Muscle layer of colon (tissue), 2 donors: Measurements from ENCODE around the gene RYR2.
"Not testable (repeated sequence)": the region's sequence is repeated elsewhere in the genome, so short reads cannot be mapped to it uniquely, and the experiment has no call there.

Experiments
- H3K27ac ChIP-seq: one replicate; pipeline ENCODE4 v1.7.0; 2013; ENCODE audit warnings: low read depth, mild to moderate bottlenecking, low read length, moderate library complexity
- H3K27me3 ChIP-seq, 2 donors: one replicate each; pipeline ENCODE4 v1.7.0; 2013; ENCODE audit warnings: low read length in 2 of 2, mild to moderate bottlenecking in 2 of 2; ENCODE audit not compliant: insufficient read depth in 2 of 2, control insufficient read depth in 1 of 2
- H3K36me3 ChIP-seq: one replicate; pipeline ENCODE4 v1.7.0; 2013; ENCODE audit warnings: mild to moderate bottlenecking, low read length; ENCODE audit not compliant: insufficient read depth
- H3K4me1 ChIP-seq: one replicate; pipeline ENCODE4 v1.7.0; 2013; ENCODE audit warnings: mild to moderate bottlenecking, low read length; ENCODE audit not compliant: insufficient read depth
- H3K4me3 ChIP-seq, 2 donors: one replicate each; pipeline ENCODE4 v1.7.0; 2013; ENCODE audit warnings: low read length in 2 of 2, low read depth in 1 of 2, mild to moderate bottlenecking in 1 of 2, moderate library complexity in 1 of 2
- H3K9ac ChIP-seq: one replicate; pipeline ENCODE4 v1.7.0; 2013; ENCODE audit warnings: low read length
- H3K9me3 ChIP-seq: one replicate; pipeline ENCODE4 v1.7.0; 2013; ENCODE audit warnings: mild to moderate bottlenecking, low read length
- donor health status: abdominal sarcoma.
- donor health status: Adenocarcinoma of cecum.

RYR2 gene

DNA sequence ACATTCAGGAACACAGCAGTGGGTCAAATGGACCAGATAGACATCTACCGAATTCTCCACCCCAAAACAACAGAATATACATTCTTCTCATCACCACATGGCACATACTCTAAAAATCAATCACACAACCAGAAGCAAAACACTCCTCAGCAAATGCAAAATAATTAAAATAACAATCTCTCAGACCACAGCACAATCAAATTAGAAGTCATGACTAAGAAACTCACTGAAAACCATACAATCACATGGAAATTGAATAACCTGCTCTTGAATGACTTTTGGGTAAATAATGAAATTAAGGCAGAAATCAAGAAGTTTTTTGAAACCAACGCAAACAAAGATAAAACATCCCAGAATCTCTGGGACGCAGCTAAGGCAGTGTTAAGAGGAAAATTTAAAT lies 799.5 kb downstream of the RYR2 start:
- no peak overlapping the region for H3K9ac ChIP-seq
- H3K4me1 ChIP-seq, result no peaks in the 10 kb centered on the region
- no peak overlapping the region for H3K4me3 ChIP-seq
- no peak overlapping the region for H3K27ac ChIP-seq
- H3K27me3 ChIP-seq, result no peaks in the 10 kb centered on the region
- no peaks in the 10 kb centered on the region for H3K36me3 ChIP-seq
- H3K9me3 ChIP-seq, result no peaks in the 10 kb centered on the region

DNA sequence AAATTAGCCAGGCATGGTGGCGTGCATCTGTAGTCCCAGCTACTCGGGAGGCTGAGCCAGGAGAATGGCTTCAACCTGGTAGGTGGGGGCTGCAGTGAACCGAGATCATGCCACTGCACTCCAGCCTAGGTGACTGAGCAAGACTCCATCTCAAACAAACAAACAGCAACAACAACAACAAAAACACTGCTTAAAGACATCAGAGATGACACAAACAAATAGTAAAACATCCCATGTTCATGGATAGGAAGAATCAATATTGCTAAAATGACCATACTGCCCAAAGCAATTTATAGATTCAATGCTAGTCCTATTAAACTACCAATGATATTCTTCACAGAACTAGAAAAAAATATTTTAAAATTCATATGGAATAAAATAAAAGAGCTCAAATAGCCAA lies 801.5 kb downstream of the RYR2 start:
- H3K9ac ChIP-seq, H3K4me1 ChIP-seq, H3K4me3 ChIP-seq, H3K27ac ChIP-seq, H3K27me3 ChIP-seq, H3K36me3 ChIP-seq, H3K9me3 ChIP-seq: not testable (repeated sequence)

DNA sequence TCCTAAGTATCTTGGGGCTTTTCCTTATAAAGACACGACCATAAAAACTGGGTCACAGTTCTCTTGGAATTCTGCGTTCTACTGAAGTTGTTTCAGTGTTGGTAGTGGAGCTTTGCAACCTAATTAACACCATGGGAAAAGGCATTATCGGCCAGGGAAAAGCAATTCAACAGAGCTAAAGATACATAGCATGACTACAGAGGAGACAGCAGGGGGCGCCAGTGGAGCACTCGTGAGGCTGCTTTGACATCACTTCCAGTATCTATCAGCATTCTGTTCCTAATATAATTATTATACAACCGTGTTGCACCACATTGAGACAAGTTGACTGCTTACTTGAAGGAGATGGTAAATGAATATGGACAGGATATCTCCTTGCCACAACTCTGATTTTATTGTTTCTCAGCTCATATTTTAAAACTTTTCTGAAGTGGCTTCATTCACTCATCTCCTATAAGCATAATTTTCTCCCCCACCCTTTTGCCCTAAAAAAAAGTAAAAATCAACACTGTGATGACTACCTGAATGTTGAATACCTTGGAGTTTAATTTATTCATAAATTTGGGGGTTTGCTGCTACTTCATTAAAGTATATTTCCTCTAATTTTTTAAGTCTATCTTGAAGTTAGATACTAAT lies 809.3 kb downstream of the RYR2 start:
- Histone ChIP-seq H3K9me3 (no peaks in the 10 kb centered on the region), H3K9ac (no peak overlapping the region), H3K27ac (no peak overlapping the region), H3K4me3 (no peak overlapping the region), H3K27me3 (no peaks in the 10 kb centered on the region), H3K4me1 (no peaks in the 10 kb centered on the region), H3K36me3 (no peaks in the 10 kb centered on the region)

DNA sequence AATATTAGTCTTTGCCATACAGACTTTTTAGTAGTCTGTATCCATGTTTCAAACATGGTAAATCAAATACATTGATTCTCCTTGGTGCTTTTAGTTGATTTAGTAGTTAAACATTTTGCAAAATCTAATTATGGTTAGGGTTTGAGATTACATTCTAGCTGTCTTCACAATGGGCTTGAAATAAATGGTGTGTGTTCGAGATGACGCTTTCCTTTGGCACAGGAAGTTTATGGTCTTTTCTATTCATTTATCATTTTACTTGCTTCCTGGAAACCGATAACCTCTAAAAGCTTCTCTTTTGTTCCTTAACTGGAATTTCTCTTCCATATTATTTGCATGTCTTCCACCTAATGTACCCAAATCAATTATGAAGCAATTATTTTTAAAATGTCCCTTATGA lies 810.4 kb downstream of the RYR2 start:
- no peaks in the 10 kb centered on the region for H3K36me3 ChIP-seq
- H3K27ac ChIP-seq, result no peak overlapping the region
- H3K4me3 ChIP-seq, result no peak overlapping the region
- no peak overlapping the region for H3K9ac ChIP-seq
- H3K9me3 ChIP-seq, result no peaks in the 10 kb centered on the region
- H3K27me3 ChIP-seq, result no peaks in the 10 kb centered on the region
- no peaks in the 10 kb centered on the region for H3K4me1 ChIP-seq

DNA sequence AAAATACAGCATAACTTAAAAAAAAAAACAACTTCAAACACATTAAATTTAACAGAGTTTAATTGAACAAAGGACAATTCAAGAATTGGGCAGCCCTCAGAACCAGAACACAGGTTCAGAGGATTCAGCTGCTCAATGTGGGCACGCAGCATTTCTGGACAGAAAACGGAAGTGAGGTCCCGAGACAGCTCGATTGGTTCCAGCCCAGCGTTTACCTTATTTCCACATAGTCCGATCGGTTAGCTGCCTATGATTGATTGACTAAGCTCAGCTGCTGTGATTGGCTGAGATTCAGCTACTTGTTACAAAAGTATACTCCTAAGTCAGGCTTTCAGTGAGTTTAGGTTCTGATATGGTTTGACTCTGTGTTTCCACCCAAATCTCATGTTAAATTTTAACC lies 815.5 kb downstream of the RYR2 start:
- H3K27ac ChIP-seq, result no peak overlapping the region
- no peaks in the 10 kb centered on the region for H3K9me3 ChIP-seq
- H3K4me3 ChIP-seq, result no peak overlapping the region
- no peaks in the 10 kb centered on the region for H3K4me1 ChIP-seq
- no peaks in the 10 kb centered on the region for H3K27me3 ChIP-seq
- no peak overlapping the region for H3K9ac ChIP-seq
- H3K36me3 ChIP-seq, result no peaks in the 10 kb centered on the region

DNA sequence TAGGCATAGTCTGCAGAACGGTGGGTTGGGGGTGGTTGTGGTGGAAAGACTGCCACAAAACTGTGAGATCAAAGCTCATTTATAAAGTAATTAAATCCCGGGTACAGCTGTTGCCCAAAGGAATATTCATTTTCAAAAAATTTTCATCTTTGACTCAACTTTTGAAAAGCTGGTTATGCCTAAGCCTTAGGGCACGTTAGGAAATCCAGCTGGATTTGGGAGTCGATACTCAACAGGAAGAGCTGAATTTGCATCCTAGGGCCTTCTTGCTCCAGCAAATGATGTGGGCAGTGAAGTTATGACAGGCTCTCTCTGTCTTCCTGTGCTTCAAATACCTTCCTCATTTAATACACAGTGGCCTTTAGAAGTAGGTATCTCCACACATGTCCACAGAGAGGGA lies 817.0 kb downstream of the RYR2 start:
- Histone ChIP-seq H3K27ac (no peak overlapping the region), H3K36me3 (no peaks in the 10 kb centered on the region), H3K4me1 (peaks cover under 1% of the 10 kb centered on the region), H3K9ac (no peak overlapping the region), H3K4me3 (no peak overlapping the region), H3K27me3 (no peaks in the 10 kb centered on the region), H3K9me3 (no peaks in the 10 kb centered on the region)

DNA sequence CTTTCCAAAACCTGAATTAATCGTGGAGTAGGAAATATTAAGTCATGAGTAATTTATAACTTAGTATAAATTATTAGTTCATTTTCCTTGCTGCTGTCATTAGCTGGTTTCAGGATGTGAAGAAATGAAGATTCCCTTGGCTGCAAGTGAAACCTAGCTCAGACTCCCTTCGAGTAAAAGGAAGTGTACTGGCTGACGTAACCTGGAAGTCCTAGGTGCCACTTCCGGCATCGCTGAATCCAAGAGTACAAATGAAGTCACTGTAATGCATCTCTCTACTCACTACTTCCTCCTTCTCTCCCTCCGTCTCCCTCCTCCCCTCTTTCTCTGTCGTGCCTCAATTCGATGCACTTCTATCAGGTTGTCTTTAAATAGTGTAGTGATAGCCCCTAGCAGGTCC lies 820.0 kb downstream of the RYR2 start:
- Histone ChIP-seq H3K27ac (no peak overlapping the region), H3K27me3 (no peaks in the 10 kb centered on the region), H3K4me3 (no peak overlapping the region), H3K36me3 (no peaks in the 10 kb centered on the region), H3K4me1 (peaks cover 6% of the 10 kb centered on the region), H3K9ac (no peak overlapping the region), H3K9me3 (no peaks in the 10 kb centered on the region)

DNA sequence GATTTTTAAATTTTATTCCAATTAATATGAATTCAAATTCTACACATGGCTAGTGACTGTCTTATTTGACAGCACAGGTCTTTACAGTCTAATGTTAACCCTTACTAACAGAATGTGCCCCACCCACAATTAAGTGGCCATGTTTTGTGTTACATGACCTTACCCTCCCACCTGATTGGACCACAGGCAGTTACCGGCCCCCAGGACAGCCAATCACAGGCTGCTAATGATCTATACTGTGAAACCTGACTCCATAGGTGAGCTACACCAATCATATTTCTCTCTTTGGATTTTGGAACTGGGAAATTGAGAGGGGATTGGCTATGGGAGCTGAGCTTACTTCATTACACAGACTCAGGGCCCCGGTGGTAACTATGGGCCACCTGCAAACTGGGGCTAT lies 821.2 kb downstream of the RYR2 start:
- Histone ChIP-seq H3K36me3 (no peaks in the 10 kb centered on the region), H3K4me1 (peaks cover 6% of the 10 kb centered on the region), H3K4me3 (no peak overlapping the region), H3K27me3 (no peaks in the 10 kb centered on the region), H3K27ac (no peak overlapping the region), H3K9me3 (no peaks in the 10 kb centered on the region), H3K9ac (no peak overlapping the region)

DNA sequence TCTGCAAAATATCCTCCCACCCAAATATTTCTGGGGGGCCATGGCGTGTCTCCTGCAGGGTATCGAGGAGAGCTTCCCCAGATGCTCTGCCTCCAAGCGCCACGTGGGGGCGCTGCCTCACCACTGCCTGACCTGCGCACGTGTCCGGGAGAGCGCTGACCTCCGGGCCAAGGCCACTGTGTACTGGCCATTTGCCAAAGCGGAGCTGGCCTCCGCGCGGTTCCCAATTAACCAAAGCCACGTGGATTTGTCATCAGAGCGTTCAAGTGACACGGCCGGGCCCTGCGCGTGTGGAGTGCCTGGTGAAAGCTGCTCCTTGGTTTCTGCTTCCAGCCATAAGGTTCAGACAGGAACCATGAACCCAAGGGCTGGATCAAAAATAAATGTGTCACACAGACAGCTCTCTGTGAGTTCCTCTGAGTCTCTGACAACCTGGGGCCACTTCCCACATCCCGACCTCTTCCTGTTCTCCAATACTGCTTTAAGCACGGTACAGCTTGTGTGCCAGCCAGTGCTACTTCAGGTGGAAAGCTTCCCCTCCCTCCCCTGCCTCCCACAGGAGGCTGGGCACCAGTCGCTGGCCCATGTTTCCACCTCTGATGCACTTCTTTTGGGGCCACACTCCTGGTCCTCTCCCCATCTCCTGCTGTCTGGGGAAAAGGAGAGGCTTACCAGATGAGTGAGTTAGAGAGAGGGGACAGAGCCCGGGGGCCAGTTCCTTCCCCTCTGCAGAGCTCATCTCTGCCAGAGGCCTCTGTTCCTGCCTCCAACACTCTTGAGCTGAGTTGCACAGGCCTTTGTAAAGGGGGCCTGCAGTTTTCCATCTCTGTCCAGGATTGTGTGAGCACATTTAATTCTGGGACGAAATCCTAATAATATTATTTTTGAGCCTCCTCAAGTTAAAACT lies 822.6 kb downstream of the RYR2 start:
- H3K36me3 ChIP-seq, result no peaks in the 10 kb centered on the region
- no peaks in the 10 kb centered on the region for H3K27me3 ChIP-seq
- no peak overlapping the region for H3K27ac ChIP-seq
- peaks cover 6% of the 10 kb centered on the region for H3K4me1 ChIP-seq
- H3K9me3 ChIP-seq, result no peaks in the 10 kb centered on the region
- no peak overlapping the region for H3K4me3 ChIP-seq
- H3K9ac ChIP-seq, result no peak overlapping the region

DNA sequence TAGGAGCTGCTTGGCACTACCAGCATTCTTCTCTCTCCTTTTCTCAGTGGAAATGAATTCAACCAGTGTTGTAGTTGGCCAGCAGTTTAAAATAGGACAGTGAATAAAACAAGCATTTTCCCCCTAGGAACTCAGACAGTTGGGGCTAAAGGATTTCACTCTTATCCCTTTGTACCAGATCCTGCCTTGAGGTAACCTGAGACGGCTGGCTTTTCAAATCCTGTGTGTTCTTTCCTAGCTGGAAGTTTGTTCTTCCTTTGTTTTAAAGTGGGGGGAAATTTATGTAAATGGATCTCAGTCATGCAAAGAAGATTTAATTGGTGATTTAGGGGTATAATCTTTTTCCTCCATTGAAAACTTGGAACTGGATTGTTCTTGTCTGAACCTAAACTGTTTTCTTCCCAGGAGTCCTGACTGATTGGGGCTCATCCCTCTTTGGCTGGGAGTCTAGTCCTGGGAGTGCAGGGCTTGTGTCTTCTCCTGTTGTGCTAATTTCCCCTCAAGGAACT lies 825.5 kb downstream of the RYR2 start:
- Histone ChIP-seq H3K9me3 (no peaks in the 10 kb centered on the region), H3K36me3 (no peaks in the 10 kb centered on the region), H3K9ac (no peak overlapping the region), H3K27me3 (no peaks in the 10 kb centered on the region), H3K27ac (no peak overlapping the region), H3K4me1 (peaks cover 6% of the 10 kb centered on the region), H3K4me3 (no peak overlapping the region)

DNA sequence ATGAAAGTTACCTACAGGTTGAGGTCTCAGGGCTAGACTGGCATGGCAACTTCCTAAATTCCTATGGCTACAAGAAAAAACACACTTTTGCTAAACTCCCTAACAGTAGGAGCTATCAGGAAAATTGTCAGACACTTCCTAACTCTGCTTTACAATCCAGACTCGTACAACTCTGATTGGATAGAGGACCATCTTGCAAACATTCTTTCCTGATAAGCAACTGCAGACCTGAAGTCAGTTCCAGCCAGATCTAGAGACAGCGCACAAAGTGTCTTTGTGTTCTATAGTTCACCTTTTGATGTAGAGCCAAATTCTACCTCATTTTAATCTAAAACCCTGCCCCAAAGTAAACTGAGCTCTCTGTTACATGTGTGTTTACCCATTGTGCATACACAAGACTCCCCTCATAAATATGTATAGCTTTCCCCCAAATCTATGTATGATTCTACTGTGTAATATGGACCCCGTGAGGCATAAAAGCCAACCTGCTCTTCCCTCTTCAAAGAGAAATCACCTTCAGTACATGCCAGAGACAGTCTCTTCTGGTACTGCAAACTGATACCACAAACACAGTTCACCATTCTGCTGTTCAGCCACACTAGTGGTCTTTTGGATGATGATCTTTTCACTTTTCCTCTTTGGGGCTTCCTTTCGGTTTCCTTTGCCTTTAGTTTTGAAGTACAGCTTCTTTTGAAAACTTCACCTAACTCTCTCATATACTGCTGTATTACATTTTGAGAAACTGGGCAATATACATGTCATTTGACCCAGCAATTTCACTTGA lies 827.0 kb downstream of the RYR2 start:
- Histone ChIP-seq H3K4me1 (peaks cover 6% of the 10 kb centered on the region), H3K27ac (no peak overlapping the region), H3K4me3 (no peak overlapping the region), H3K9ac (no peak overlapping the region), H3K27me3 (no peaks in the 10 kb centered on the region), H3K9me3 (no peaks in the 10 kb centered on the region), H3K36me3 (no peaks in the 10 kb centered on the region)
